ENCODE measurements around the gene ZC3H12C.

Gene ZC3H12C

GRCh38 chr11:110077831-110078325, 15.3 kb upstream of the ZC3H12C start:
- no peak for DNase-seq

- DNase-seq = no peak
Observed at GRCh38 chr11:110078923-110079544, 14.2 kb upstream of the ZC3H12C start.

GRCh38 chr11:110079726-110080125, 13.5 kb upstream of the ZC3H12C start:
- DNase-seq = no peak

- DNase-seq = no peak
Observed at GRCh38 chr11:110081462-110082376, 11.5 kb upstream of the ZC3H12C start.

GRCh38 chr11:110082899-110083298, 10.3 kb upstream of the ZC3H12C start:
- no peak for DNase-seq

GRCh38 chr11:110085255-110085838, 7.8 kb upstream of the ZC3H12C start:
- no peak for DNase-seq

- DNase-seq = no peak
Observed at GRCh38 chr11:110086892-110087309, 6.3 kb upstream of the ZC3H12C start.

GRCh38 chr11:110087812-110088534, 5.2 kb upstream of the ZC3H12C start:
- DNase-seq = no peak

- no peak for DNase-seq
Observed at GRCh38 chr11:110088535-110089344, 4.5 kb upstream of the ZC3H12C start.

GRCh38 chr11:110089617-110090282, 3.4 kb upstream of the ZC3H12C start:
- DNase-seq = no peak

- no peak for DNase-seq
Observed at GRCh38 chr11:110090466-110091026, 2.6 kb upstream of the ZC3H12C start.

- DNase-seq = no peak
Observed at GRCh38 chr11:110092111-110092514, 1.1 kb upstream of the ZC3H12C start.

GRCh38 chr11:110093407-110094297, 460 bp downstream of the ZC3H12C start:
- DNase-seq = no peak

GRCh38 chr11:110094298-110095285, 1.4 kb downstream of the ZC3H12C start:
- no peak for DNase-seq

- no peak for DNase-seq
Observed at GRCh38 chr11:110095554-110095953, 2.4 kb downstream of the ZC3H12C start.

- no peak for DNase-seq
Observed at GRCh38 chr11:110096496-110096895, 3.3 kb downstream of the ZC3H12C start.

GRCh38 chr11:110097459-110098012, 4.3 kb downstream of the ZC3H12C start:
- DNase-seq = no peak

- DNase-seq = no peak
Observed at GRCh38 chr11:110098645-110099044, 5.5 kb downstream of the ZC3H12C start.
